GM18517 (cell line): Measurements from ENCODE around the gene PFN1.

Experiments used
- ATAC-seq: cut with Tn5 transposase; IDR thresholded peaks from one replicate; pipeline ENCODE4 v1.9.1; 2021; ENCODE audit warnings: mild to moderate bottlenecking, moderate library complexity; ENCODE audit not compliant: unreplicated experiment

The PFN1 gene

DNA sequence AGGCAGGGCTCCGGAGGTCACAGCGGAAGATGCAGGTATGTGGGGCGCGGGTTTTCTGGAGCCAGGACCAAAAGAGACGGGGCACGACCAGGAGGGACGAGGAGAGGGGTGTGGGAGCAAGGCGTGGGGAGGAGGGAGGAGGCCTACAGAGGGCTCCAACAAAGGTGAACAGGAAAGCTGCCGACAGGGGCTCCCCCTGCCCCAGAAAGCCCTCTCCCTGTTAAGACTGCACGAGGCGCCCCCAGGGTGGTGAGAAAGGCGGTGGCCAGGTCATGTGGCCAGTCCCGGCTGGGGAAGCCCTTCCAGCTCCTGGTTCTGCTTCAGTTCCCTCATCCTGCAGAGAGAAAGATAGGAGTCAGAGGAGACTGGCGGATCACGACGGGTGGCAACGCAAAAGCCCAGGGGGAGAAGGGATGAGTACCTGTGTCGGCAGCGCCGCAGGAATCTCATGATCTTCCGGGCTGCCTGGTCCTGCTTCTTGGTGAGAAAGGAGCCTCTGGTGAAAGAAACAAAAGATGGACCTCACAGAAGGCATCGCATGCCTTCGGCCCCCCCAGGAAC lies 20.2 kb upstream of the PFN1 start:
- no peak for ATAC-seq

DNA sequence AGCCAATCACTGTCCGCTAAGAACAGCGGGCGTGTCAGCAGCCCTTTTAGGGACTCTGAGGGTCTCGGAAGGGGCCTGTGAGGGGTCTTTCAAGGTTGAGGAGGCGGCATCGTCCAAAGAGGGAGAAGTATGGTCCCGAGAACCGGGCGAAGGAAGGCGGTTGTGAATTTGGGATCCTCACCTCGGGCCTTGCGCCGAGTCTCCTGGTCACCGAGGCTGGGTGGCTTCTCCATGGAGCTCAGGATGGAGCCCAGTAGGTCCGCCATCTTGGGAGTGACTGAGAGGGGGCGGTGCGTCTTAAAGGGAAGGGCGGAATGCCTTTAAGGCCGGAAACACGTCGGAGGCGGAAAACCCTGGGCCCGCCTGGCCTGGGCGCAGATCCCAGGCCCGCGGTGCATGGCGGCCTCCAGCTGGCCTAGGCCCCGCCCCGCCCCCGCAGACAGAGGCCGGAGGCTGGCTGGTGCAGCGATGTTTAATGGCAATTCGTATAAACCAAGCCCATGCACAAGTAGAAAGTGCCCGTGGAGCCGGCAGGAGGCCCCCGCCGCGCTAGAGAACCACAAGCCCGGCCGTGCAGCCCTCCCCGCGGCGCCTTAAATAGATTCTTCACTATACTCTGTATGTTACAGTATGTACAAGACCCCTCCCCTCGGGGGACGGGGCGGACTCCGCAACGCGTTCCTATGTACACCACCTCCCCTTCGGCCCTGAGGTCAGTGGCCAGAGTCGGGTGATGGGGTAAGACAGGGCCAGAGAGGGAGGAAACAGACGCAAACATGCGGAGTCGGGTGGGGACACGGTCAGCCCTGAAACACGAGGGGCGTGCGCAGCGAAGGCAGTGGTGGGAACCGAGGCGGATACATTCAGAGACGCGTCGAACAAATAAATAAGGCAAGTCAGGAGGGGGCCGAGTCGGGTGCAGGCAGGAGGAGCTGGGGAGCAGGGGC lies 19.5 kb upstream of the PFN1 start, which contains the start of gene SPAG7:
SPAG7 (minus strand) TSS at position 279 of the 947 bp plus-strand sequence; CDS start at position 266, 13 bp downstream.
- ATAC-seq = peak; percentile 66

DNA sequence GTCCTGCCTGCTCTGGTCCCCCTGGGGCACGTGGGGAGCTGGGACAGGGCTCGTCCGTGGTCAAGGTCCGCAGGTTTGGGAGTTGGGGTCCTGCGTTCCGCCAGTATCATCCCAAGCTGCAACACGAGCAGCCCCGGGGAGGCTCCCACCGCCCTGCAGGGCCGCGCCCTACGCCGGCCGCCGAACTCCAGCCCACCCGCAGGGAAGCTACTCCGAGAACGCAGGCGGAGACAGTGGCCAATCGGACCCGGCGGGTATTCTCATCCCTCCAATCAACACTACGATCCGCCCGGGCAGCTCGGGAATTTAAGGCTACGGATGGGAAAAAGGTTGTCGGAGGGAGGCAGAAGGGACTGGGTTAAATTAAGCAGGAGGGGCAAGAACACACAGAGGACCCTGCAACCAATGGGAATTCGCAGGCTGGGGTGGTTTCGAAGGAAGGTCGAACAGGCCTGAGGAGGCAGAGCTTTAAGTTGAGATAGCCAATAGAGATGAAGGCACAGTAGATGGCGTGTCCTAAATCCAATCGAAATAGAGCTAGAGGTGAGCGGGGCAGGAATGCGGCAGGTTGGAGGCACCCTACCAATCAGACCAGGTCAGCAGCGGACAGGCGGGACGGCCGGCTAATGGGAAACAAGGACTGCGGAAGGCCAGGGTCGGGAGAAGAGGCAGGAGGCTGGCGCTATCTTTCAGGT lies 18.7 kb upstream of the PFN1 start:
- ATAC-seq = peak; percentile 85

DNA sequence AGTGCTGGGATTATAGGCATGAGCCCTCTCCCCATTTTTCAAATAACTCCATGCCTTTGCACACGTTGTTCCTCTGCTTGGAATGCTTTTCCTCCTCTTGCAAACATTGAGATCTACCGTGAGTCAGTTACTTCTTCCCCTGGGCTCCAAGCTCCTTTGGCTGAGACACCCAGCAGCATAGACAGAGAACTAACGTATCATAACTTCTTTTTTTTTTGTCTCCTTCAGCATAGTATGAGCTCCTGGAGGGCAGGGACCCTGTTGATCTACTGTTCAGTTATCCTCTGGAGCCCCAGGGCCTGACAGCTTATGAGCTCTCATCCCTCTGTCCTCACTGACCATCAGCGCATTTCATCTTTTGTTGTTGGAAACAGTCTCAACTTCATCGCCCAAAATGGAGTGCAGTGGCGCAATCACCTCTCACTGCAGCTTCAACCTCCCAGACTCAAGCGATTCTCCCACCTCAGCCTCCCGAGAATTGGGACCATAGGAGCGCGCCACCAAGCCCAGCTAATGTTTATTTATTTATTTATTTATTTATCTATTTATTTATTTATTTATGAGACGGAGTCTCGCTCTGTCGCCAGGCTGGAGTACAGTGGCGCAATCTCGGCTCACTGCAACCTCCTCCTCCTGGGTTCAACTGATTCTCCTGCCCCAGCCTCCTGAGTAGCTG lies 17.1 kb upstream of the PFN1 start:
- no peak for ATAC-seq

DNA sequence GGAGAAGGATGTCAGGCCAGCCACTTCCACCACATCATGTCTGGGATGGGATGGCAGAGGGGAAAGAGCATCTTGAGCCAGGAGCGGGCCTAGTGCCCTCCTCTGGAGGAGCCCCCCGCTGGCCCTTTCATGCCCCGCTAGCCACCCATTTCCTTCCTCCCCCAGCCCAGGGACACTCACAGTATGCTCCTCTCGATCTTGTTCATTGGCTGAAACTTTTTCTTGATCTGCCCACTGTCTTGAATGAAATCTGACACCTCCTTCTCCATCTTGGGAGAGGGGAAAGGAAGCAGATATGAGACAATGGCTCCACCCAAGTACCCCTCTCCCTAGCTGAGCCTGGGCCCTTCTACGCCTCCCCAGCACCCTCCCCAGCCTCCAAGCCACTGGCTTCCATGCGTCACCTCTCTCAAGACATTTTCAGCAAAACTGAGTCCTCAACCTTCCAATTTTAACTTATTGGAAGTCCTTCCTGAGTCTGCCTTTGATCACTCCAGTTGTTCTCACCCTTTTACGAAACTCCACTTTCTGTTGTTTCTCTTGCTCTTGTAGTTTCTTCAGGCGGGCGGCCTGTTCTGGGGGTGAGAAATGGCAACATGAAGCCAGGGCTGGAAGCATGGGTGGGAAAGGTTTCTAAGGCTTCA lies 12.1 kb upstream of the PFN1 start:
- ATAC-seq = no peak

DNA sequence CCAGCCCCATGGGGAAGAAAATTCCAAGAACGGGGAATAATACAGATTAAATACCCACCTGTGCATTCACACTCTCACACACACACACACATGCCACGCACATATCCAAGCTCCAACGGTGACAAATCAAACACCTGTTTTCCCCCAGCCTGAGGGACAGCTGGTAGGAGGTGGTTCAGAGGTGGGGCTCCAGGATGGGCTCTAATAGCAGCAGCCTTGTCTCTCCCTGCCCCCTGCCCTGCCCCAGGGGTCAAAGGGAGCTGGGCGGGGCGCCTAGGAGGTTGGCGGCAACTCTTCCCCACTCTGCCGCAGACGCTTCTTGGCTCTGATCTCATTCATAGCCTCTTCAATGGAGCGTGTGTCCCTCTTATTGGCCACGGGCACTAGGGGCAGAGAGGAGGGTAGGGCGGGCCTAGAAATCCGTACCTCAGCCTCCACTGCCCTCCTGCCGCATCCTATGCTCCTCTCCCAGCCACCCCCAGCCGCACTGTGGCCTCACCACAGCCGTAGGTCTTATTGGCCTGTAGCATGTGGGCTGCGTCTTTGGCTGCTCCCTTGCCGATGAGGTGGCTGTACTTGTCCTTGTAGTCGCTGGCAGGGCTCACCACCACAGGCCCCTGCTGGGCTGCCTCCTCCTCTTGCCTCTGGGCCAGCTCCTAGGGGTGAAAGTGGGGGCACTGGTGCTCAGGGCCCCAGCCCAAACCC lies 11.1 kb upstream of the PFN1 start:
- no peak for ATAC-seq

DNA sequence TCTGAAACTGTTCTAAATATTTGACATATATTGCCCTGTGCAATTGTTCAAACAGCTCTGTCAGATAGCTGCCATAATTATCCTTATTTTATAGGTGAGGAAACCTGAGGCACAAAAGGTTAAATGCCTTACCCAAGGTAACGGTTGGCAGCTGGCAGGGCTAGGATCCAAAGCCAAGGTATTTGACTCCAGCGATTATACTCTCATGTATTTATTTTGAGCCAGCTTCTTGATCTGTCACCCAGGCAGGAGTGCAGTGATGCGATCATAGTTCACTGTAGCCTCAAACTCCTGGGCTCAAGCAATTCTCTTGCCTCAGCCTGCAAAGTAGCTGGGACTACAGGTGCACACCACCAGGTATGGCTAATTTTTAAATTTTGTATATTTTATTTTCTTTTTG lies 9.8 kb upstream of the PFN1 start:
- no peak for ATAC-seq

DNA sequence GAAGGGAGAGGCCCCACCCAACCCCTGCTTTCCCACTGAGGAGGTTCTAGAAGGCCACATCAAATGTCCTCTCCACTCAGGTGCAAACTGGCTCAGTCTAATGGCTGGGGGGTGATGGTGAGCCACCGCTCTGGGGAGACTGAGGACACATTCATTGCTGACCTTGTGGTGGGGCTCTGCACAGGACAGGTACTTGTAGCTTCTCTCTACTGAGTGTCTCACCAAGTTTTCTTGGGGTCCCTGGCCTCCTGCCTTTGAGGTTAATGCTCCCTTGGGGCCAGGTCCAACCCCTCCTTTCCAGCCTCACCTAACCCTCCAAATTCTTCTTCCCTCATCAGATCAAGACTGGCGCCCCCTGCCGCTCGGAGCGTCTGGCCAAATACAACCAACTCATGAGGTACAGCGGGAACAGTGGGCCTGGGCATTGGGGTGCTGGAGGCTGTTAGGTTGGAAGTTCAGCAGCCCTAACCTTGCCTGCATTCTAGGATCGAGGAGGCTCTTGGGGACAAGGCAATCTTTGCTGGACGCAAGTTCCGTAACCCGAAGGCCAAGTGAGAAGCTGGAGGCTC lies 8.2 kb upstream of the PFN1 start:
- no peak for ATAC-seq

DNA sequence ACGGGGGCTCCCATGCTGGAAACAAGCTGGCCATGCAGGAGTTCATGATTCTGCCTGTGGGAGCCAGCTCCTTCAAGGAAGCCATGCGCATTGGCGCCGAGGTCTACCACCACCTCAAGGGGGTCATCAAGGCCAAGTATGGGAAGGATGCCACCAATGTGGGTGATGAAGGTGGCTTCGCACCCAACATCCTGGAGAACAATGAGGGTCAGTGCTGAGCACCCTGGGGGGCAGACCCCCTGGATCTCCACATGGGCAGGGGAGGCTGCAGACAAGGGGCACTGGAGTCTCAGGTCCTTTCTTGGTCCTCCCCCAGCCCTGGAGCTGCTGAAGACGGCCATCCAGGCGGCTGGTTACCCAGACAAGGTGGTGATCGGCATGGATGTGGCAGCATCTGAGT lies 6.8 kb upstream of the PFN1 start:
- ATAC-seq = no peak

DNA sequence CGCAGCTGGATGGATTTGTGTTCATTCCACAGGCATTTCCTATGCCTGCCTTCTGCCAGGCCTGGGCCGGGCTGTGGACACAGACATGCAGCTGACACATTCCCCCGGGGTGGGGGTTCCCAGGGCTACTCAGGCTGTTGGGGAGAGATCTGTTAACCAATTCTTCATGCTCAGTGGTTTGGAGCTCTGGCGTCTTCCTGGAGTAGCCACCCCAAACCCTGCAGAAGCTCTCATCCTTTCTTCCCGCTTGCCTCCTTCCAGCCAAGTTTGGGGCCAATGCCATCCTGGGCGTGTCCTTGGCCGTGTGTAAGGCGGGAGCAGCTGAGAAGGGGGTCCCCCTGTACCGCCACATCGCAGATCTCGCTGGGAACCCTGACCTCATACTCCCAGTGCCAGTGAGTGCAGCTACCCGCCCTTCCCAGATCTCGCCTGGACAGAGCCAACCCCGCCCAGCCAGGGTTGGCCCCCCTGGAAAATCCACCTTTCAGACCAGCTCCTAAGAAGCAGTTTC lies 5.2 kb upstream of the PFN1 start:
- ATAC-seq = no peak

DNA sequence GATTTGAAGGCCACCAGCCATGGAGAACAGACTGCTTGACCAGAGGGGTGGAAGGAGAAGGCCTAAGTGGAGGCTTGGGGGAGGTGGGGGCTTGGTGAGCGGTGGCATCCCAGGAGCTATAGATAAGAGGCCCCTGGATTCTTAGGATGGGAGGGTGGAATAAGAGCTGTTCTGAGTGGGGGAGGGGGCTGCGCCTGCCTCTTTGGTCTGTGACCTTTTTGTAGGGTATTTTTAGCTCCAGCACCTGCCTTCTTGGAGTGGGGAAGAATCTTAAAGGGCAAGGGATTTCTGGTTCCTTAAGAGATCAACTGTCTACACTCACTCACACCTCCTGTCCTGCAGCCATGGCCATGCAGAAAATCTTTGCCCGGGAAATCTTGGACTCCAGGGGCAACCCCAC lies 3.2 kb upstream of the PFN1 start:
- ATAC-seq = no peak

DNA sequence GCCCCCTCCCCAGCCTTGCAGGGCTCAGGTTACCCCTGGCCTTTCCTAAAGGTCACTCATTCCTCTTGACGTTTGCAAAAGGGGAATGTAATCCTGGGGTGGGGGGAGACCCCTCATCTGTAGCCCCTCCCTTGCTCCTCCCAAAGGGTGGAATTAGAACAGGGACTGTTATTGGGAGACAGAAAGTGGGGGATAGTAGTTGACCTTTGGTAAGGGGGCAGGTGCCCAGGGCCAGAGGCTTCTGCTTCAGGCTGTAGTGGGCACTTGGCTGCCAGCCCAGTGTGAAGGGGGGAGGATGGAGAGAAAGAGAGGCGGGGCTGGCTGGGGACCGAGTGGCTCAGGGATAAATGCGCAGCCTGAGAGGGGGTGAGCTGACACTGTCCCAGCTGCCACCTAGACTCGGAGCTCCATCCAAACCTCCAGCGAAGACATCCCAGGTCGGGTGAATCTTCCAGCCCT lies 2.4 kb upstream of the PFN1 start, which contains the start of gene ENO3:
ENO3 (plus strand) TSS at position 374 of the 459 bp plus-strand sequence. CDS start 711 bp downstream, outside the sequence.
- ATAC-seq = no peak

DNA sequence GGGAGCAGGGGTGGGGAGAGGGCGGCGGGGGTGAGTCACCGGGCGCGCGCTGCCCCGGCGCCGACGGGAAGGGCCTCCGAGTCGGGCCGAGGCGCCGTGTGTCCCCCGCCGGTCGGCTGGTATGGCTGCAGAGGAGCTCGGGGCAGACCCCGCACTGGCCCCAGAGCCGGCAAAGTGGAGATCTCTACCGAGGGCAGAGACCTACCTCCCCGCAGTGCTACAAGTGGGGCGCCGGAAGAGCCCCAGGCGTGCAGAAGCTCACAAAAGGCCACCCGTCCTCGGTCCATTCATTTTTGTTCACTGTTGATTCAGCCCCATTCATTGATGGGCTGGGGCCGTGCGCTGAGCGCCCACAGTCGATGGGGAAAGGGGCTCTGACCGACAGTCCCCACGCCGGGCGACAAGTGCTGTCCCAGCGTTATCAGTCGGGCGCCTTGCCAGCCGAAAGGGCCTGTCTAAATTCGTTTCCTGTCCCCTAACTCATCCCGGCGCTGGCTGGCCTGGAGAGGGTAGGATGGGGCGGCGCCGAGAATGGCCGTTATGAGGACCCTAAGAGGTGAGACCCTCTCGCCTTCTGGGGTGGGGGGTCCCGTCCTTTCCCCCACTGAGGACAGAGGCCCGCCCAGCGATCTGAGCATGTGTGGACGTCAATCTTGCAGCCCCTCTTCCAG lies 1.9 kb upstream of the PFN1 start:
- no peak for ATAC-seq

DNA sequence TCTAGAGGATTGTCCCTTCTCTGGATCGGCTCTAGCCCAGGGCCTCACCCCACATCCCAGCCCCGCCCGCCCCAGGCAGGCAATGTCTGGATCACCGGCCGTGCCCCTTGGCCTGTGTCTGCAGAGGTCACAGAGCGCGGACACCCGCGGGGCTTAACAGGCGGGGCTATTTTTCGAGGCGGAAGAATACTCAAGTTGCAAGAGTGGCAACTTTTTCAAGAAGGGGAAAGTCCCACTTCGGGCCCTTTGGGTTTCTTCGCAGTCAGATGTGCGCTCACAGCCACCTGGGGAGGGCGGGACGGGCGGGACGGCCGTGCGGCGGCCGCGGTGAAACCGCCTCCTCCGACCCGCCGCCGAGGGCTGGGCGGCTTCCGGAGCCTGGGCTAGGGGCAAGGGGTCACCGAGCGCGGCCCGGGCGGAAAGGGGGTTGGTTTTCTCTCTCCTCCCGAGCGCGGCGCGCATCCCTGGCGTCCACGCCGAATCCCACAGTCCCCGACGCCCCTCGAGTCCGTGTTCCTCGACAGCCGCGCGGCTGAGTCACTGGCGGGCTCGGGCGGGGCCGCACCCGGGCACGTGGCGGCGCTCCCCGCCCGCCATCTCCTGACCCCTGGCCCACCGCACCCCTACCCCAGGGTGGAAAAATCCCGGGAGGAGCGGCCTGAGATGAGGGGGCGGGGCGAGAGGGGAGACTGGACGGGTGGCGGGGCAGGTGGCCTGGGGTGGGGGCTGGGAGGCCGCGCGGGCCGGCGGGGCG lies 1.2 kb upstream of the PFN1 start:
- ATAC-seq = peak; percentile 49

DNA sequence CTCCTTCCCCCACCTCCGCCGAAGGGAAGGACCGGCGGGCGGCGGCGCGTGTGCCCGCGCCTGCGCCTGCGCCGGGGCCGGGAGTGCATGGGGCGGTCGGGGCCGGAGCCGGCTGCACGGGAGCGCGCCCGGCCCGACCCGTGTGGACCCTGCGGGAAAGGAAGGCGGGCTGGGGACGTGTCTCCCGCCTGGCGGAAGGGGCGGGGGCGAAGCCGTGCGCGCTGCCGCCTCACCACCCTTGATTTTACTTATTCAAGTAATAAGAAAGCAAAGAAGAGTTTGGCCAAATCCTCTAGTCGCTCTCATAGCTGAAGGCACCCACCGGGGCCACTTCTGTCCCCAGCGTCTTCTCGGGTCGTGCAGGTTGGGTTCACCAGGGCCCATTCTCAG lies 596 bp upstream of the PFN1 start:
- ATAC-seq = peak; percentile 33

DNA sequence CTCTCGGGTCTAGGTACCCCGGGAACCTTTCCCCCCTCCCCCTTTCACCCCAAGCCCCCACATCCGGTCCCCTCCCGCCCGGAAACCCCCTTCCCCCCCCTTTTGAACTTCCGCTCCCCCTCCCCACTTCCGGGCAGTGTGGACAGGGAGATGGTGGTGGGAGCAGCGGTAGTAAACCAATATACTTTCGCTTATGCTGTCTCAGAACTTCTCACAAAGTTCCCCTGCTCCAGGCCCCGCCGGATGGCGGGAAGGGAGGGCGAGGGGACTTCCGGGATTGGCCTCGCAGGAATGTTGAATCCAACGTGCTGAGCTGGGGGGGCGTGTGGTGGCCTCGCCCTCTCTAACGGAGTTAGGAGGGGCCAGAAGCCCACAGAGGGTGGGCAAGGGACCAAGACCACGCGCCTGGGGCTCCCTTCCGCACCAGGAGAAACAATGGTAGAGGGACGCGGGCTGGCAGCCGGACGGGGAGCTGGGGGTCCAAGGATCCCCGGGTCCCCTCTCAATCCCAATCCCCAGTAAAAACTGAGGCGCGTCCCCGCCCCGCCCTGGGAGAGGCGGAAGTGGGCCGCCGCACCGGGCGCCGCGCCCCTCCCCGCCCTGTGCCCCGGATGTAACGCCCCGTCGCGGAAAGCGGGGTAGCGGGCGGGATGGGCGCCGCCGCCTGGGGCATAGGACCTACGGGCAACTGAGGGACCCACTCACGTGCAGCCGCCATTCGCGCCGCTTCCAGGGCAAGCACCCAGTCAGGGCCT lies 742 bp downstream of the PFN1 start:
- no peak for ATAC-seq

DNA sequence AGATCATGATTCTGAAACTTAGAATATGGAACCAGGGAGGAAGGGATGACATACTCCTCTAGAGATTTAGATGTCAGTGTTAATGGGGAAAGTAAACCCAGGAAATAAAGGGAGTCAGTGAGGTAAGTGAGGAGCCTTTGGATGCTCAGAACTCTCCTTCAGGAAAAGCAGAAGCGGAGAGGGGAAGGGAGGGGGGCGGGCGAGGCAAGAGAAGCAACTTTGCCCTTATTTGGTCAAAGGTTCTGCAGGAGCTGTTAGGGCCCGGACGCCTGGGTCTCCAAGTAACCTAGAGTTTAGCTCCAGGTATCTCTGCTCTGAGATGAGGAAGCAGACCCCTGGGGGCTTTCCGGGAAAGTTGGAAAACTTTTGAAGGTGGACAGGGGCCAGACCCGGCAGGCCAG lies 1.3 kb downstream of the PFN1 start:
- no peak for ATAC-seq
